ENCODE measurements around the gene TRIM8.

TRIM8 gene

DNA sequence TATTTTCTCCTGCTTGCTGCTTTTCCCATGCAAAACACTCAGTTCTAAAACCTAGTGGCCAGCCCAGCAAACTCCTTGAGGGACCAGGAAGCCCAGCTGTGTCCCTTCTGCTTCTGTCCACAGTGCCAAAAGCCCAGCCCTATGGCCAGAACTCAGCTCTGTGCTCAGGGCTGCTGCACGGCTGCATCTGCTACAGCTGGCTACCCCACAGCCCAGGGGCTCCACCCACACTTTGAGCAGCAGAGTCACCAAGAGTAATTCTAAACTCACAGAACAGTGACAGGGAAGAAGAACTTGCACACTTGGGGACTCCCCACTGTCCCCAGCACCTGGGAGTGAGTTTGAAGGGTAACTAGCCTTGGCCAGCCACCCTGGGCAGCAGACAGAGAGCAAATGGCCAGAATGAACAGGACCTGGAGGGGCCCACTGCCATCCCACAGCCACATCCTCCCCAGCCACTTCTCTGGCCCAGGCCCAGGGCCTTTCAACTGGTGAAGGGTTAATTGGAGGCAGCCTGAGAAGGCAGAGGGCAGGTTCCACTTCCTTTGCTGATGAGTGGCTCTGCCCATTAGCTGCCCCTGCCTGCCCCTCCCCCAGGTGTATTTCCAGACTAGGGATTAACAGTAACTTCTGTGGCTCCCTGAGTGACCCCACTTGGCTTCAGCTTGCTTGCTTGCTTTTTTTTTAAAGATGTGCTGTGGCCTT lies 28.1 kb upstream of the TRIM8 start:
- no peak for DNase-seq

DNA sequence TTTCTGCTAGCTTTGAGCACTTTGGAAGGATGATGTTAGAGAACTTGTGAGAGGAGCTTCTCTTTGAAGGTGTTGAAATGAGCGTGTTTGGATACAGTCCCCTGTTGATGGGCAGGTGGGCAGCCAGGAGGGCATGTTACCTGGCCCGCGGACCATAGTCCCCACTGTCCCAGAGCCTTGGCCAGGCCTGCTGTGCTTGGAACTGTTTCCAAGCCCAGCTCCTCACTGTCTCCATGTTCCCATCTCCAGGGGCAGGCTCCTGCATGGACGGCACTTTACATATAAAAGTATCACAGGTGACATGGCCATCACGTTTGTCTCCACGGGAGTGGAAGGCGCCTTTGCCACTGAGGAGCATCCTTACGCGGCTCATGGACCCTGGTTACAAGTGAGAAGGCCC lies 27.2 kb upstream of the TRIM8 start:
- no peak for DNase-seq

DNA sequence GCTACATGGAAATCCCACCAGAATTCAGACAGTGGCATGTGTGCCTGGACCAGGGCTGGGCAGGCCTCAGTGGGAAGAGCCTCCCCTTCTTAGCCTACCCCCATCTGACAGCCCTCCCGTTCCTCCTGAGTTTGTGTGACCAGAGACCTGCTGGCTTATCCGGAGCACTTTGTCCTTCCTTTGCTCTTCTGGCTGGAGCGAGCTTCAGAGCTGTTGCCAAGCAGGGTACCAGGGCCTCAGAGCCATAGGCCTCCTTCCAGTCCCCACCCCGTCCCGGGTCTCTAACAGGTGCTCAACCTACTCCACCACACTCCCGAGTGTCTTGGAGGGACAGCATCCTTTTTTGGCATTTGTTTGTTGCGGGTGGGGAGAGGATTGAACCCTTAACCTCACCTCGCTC lies 26.5 kb upstream of the TRIM8 start:
- DNase-seq: no peak

DNA sequence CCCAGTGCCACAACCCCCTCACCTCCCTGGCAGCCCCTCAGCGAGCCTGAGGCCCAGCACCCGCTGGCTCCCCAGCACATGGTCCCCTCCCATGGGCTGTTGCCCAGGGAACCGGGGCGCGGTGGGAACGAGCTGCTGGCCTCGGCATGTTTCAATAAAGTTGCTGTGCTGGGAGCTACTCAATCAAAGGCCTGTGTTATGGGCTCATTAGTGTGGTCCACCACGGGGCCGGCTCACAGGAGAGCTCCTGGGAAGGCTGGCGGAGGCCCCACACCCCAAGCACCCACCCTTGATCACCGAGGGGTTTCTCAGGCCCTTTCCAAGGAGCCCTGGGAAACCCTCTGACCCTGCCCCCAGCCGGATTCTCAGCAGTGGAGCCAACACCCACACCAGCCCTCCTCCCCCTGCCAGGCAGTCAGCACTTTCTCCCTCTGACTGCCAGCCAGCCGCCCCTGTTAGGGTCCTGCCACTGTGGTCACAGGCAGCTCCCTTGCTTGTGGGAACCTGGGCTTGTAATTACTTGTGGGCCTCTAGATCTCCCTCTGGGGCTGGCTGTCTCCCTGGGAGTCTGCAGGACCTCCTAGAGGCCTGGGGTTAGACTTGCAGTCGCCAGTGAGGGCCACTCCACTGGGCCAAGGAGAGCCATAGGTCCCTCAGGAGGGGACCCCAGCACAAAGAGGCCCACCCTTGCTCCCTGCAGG lies 24.8 kb upstream of the TRIM8 start:
- DNase-seq: no peak

DNA sequence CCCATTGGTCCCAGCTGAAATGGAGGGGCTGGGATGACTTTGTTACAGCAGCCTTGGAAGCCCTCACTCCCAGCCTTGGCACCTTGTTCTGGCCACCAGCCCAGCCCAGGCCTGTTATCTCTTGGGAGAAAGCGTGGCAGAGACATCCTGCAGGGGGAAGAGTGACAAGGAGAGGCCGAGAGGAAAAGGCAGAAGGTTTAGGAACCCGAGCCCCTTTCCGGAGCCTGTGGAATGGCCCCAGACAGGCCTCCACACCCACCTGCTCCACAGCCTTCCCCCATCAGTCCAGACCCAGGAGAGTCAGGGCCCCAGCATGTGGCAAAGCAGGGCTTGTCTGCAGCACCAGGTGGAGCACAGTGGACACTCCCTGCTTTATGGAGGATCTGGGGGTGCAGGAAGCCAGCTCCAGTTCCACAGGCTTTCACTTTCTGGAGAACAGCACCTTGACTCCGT lies 24.1 kb upstream of the TRIM8 start:
- DNase-seq: no peak

DNA sequence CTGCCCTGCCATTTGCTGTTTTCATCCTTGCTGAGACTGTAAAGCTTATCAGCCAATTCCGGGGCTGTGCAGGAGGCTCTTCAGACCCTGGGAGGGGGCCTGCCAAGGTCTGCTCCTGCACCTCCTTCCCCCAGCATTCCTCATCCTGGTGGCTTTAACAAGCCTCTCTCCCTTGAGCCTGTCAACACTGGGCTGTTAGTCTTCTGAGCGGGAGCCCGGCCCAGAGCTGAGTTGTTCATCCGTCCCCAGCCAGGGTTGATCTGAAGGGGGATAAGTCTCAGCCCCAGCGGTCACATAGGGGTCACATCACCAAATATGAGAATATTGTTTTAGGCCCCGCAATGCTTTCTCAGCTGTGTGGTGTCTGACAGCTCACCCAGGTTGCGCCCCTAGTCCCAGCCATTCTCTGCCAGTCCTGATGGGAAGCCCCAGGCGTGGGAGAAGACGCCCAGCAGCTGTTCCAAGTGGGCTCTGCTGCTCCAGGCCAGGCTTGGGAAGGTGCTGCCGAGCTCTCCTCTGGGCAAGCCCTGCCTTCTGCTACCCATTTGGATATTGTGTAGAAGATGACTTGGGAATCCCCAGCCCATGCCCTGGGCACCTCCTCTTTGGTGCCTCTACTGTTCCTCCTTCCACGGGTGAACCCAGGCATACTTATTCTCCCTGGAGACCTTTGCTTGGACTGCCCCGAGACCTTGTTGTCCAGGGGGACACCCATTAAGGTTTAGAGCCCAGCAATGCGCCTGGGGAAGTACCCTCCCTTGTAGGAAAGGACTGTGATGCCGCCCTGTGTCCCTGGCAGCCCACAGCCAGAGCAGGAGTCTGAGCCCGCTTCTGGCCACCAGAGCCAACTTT lies 23.5 kb upstream of the TRIM8 start:
- DNase-seq: no peak

DNA sequence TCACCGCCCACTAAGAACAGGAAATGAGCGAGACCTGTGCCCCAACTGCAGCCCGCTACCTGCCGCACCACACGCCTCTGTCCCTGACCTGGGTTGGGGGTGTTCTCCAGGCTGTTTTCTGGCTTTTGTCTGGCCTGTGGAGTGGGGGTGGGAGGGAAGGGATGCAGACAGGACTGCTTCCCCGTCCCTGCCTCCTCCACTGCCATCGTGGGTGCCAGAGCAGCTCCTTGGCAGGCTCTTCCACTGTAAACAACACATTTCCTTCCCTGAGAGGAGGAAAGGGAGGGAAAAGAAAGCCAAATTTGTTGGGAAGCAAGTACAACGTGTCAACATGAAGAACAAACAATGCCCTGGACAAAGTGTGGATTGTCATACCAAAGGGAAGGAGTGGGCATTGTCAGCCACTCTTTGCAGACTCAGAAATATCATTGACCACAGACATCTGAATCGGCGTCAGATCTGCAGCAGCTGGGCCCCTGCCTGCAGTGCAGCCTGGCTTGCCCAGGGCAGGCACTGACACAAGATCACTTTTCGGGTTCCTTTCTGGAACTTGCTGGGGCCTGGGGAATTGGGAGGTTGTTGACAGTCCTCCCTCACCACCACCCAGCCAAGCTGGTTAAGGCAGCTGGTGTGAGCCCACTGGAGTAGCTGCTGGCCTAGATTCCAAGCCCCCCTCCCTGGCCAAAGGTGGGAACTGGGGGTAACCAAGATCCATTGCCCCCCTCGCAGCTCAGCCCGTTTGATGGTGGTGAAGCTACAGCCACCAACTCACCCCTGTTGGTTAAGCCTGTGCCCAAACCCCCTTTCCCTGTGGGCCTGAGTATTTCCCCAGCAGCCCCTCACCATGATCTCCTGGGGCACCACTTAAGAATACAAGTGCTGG lies 22.6 kb upstream of the TRIM8 start:
- no peak for DNase-seq

DNA sequence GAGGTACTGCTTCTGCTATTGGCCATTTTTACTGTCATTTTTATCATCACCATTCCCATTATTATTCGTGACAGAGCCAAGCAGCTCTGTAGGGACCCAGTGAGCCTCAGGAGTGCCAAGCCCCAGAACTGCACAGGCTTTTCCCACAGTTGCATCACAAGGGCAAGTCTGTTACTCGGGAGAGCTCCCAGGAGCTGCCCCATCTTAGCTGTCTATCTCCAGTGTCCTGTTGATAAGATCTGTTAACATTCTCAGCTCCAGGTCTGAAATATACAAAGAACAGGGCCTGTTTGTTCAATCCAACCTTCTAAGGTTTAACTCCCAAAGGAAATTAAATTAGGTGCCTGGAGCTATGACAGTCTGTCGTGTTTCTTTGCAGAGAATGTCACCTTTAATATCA lies 20.2 kb upstream of the TRIM8 start:
- DNase-seq: no peak

DNA sequence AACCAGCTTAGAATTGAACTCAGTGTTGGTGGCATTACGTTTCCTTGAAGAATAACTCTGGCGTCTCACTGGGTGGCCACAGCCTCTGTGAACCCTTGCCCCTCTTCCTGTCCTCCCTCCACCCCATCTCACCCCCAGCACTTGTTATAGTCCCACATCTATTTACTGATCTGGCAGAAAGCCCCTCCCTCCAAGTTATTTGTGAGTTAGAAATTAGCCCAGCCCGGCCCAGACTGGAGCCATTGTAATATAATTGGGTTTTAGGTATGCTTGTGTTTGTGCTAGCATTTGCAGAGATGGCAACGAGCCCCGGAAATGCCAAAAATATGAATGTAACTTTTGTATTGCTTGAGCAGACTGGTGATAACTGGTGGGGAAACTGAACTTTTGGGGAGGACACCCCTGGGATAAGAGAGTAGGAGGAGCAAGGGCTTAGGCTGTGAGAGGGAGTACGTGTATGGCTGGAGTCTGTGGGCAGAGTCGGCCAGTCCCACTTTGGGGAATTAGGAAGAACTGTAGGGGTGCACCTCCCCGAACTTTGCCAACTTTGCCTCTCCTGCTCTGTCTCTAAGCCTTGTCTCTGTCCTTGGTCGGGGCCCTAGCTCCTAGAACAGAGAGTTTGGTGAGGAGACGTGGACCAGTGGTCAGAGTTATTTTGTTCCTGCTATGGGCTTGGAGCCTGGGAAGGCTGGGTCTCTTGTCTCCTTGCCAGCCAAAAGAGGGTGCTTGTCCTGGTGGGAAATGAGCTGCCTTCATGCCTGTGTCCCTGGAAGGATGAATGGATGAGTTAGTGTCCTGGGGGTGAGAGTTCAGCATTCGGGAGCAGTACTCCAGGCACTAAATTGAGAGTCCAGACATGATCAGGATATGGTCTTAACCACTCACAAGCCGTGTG lies 19.3 kb upstream of the TRIM8 start:
- DNase-seq: no peak

DNA sequence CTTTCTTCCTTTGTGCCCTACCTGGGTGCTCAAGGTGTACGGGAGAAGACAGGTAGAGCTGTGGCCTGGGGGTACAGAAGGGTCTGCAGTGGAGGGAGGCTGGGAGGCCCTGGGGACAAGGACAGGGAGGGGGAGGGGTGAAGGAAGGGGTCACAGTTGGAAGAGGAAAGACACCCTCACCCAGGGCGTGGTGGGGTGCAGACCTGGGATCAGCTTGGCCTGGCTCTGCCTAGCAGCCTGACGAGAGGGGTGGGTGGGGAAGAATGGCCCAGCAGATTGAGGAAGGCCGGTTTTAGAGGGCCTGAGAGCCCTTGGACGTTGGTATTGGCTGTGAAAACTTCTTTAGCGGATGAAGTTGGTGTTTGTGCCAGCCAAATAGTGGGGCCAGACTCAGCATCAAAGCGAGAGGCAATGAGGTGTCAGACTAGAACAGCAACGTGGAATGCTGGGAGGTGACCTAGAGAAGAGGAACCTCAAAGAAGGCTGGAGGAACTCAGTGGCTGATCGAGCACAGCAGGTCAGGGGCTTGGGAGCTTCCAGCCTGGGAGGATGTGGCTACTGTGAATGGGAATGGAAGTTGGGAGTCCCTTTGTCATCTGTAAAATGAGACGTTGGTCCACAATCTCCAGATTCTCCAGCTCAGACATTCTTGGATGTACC lies 18.1 kb upstream of the TRIM8 start:
- no peak for DNase-seq

DNA sequence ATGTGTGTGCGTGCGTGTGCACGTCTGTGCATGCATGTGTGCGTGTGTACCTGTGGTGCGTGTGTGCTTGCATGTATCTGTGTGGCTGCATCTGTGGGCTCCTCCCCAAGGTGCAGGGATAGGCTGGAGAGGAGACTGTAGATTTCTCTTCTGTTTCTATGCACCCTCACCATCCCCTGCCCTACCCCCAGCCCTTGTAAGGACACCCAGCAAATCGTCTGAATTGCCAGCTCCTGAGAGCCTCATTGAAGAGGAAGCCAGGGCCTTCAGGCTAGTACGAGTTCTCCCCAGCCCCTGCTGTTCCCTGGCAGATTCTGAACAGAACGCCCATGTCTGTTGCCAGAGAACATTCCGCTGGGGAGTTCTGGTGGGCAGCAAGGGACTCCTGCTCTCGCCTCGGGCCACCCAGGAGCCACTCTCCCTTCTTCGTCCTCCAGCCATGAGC lies 17.0 kb upstream of the TRIM8 start:
- no peak for DNase-seq

DNA sequence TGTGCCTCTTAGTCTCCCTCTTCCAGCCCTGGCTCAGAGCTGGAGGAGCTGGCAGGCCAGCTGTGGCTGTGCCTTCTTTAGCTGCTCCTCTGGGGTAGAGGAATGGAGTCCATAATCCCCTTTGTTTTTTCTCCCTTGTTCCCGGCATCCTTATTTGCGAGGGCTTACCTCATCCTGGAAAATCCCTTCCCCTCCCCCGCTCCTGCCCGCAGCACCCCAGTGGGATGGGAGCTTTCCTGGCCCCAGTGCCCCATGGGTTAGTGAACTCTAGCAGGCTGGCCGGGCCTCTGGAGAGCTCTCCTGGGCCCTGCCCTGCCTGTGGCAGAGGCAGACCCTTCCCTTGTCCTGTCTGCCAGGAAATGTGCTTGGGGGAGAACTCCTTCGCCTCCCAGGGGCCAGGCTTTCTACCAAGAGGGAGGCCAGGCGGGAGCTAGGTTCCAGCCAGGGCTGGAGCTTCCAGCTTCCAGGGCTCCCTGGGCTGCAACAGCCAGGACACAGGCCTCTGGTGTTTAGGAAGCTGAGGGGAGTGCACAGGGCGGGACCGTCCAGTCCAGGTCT lies 16.5 kb upstream of the TRIM8 start:
- no peak for DNase-seq

DNA sequence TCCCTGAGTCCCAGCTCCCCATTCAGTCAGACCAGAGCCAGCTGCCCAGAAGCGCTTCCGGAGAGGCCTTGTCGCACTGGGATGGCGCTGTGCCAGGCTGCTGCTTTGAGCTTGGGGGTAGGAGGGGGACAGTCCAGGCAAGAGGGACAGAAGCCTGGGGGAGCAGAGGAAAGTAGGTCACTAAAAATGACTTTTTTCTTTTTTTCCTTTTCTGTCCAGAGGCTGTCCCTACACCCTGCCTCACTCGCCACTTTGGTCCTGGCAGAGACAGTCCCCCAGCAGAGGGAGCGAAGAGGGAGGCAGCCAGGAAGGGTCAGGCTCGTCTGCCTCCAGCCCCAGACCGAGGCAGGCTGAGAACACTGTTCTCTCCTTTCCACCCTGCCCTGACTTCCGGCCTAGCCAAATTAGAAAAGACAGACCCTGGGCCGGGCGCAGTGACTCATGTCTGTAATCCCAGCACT lies 15.8 kb upstream of the TRIM8 start:
- no peak for DNase-seq

DNA sequence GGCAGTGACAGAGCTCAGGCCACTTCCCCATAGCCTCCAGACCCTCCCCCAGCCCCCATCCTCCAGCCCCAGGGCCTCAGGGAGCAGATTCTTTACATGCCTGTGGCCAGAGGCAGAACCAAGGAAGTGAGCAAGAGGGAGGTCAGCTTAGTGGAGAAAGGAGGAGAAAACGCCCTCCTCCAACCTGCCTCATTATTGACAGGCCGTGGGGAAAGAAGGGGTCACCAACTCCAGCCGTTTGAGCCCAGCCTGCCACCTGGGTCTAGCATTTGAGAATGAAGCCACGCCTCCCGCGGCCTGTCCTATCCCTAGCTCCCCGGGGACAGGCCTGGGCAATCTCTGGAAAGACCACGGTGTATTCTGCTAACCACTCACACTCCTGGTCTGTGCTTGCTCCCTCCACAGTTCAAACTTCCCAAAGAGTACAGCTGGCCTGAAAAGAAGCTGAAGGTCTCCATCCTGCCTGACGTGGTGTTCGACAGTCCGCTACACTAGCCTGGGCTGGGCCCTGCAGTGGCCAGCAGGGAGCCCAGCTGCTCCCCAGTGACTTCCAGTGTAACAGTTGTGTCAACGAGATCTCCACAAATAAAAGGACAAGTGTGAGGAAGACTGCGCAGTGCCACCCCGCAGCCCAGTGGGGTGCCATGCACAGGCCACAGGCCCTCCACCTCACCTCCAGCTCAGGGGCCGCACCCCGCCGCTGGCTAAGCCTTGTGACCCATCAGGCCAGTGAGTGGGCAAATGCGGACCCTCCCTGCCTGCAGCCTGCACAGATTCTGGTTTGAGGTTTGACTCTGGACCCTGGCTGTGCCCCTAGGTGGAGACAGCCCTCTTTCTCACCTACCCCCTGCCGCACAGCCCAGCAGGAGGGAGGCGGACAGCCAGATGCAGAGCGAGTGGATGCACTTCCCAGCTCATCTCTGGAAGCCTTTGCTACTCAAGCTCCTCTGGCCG lies 14.3 kb upstream of the TRIM8 start:
- DNase-seq: no peak

DNA sequence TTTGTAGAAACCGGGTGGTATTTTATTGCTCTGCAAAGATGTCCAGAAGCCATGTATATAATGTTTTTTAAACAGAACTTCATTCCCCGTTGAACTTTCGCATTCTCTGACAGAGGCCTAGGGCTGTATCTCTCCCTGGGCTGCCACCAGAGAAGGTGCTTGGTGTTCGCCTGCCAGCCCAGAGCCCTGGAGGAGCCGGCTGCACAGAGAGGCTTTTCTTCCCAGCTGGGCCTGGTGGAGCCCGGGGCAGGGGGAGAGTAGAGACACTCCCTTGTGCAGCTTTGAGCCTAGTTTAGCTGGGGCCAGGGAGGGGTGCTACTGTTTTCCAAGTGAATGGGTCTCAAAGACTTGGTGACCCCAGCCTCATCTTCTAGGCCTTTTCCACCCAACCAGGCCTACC lies 13.6 kb upstream of the TRIM8 start:
- DNase-seq: no peak

DNA sequence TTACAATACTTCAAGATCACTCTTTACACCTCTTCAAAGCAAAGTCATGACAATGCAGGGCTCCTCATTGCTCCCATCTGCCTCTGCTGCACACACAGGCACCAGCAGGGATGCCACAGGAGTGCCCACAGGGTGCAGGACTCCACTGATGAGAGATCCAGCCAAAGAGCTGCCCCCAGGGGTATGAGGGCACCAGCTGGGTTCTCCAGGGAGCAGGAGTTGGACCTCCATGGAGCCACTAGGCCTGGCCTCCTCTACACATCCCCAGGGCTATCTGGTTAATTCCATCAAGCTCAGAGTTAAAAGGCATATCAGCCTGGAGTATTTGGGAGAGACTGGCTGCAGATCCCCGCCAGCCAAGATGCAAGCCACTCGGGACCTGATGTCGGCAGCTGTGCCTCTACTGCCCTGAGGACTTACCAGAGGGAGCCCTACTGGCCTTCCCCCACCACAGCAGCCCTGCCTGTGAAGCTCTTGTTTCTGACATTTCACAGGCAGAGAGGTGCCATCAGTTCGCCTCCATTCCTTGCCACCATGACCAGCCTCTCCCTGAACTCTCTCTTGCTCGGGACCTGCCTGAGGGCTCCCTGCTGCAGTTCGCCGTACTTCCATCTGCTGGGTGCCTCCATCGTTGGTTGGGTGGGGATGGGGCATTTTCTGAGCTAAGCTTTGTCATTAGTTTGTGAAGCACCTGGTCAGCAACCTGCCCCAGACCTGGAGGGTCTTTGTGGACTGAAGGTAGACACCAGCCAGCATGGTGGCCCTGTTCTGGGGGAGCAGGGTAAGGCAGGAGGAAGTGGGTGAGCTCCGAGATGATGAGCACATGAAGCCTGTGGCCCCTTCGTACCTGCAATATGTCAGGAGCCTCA lies 12.5 kb upstream of the TRIM8 start:
- no peak for DNase-seq

DNA sequence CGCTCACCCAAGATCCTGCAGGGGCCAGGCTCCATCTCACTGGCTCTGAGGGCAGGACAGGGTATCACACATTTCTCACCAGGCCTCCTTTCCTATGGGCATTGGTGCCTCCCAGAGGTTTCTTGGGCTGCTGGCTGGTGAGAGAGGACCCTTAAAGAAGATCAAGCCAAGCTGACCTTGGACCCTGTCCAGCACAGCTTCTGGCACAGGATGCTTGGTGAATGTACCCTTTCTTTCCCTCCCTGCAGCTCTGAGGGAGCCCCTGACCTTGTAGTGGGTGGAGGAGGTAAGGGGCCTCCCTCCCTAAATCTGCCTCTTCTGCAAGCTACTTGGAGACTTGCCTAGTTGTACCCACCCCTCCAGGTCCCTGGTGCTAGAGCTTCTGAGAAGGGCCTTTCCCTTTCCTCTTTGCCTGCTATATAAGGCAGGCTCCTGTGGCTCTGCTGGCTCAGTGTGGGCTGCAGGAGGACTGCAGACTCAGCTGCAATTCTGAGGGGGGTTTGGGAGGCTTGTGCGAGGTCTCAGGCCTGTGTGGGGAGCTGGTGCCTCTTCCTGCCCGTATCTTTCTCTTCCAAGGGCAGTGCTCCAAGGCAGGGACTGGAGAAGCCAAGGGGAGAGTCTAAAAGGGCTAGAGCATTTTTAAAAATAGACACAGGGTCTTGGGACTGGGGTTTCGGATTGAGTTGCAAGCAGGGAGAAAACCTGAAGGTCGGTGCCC lies 11.7 kb upstream of the TRIM8 start:
- DNase-seq: no peak

DNA sequence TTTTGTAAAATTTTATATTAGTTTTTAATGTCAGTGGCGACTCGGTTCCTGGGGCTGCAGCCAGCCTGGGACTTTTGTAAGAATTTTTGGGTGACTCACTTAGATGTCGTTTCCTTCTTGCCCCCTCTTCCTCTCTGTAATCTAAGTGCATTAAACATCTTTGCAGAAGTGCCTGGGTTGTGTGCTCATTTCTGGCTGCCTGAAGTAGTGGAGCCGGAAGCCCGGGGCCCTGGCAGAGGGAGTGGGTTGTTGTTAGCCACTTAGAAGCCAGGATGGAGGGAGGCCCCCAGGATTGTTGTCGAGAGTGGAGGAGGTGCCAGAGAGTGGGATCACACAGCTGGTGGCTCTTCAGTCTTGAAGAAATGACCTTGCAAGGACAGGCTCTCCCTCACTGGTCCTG lies 11.0 kb upstream of the TRIM8 start:
- DNase-seq: no peak
